NCI-H1694 (cell line): Measurements from ENCODE around the gene NDUFA6.
"Not testable (repeated sequence)": the region's sequence is repeated elsewhere in the genome, so short reads cannot be mapped to it uniquely, and the experiment has no call there.

Experiments used
- DNase-seq: peaks from one replicate; lab custom pipeline; 2025; lab: John Stamatoyannopoulos, UW

The NDUFA6 gene

GRCh38 chr22:42090596-42091454, at the start of gene NDUFA6:
TSS of gene NDUFA6 (minus strand) at chr22:42090772. CDS start at chr22:42090744, 28 bp downstream.
- DNase-seq: peak; percentile 98

GRCh38 chr22:42140153-42140552, 49.6 kb upstream of the NDUFA6 start:
- DNase-seq: not testable (repeated sequence)

GRCh38 chr22:42139508-42139907, 48.9 kb upstream of the NDUFA6 start:
- DNase-seq: not testable (repeated sequence)

GRCh38 chr22:42138972-42139371, 48.4 kb upstream of the NDUFA6 start:
- no peak for DNase-seq

GRCh38 chr22:42138122-42138770, 47.7 kb upstream of the NDUFA6 start:
- no peak for DNase-seq

GRCh38 chr22:42135688-42136087, 45.1 kb upstream of the NDUFA6 start:
- not testable (repeated sequence) for DNase-seq

- no peak for DNase-seq
Observed at GRCh38 chr22:42134100-42135020, 43.8 kb upstream of the NDUFA6 start.

GRCh38 chr22:42132457-42132856, 41.9 kb upstream of the NDUFA6 start:
- no peak for DNase-seq

GRCh38 chr22:42131562-42131961, 41.0 kb upstream of the NDUFA6 start:
- DNase-seq: no peak

GRCh38 chr22:42130639-42131431, 40.3 kb upstream of the NDUFA6 start, which contains the start of gene CYP2D6:
TSS of gene CYP2D6 (minus strand) at chr22:42130810. CDS start at chr22:42130791, 19 bp downstream.
- not testable (repeated sequence) for DNase-seq

- DNase-seq: not testable (repeated sequence)
Observed at GRCh38 chr22:42130182-42130581, 39.6 kb upstream of the NDUFA6 start.

GRCh38 chr22:42128776-42129694, 38.5 kb upstream of the NDUFA6 start:
- not testable (repeated sequence) for DNase-seq

- not testable (repeated sequence) for DNase-seq
Observed at GRCh38 chr22:42128007-42128406, 37.4 kb upstream of the NDUFA6 start.

- DNase-seq: no peak
Observed at GRCh38 chr22:42127606-42128005, 37.0 kb upstream of the NDUFA6 start.

- not testable (repeated sequence) for DNase-seq
Observed at GRCh38 chr22:42123529-42123928, 33.0 kb upstream of the NDUFA6 start.

GRCh38 chr22:42120231-42121021, 29.9 kb upstream of the NDUFA6 start:
- not testable (repeated sequence) for DNase-seq

- no peak for DNase-seq
Observed at GRCh38 chr22:42116848-42117424, 26.4 kb upstream of the NDUFA6 start.

GRCh38 chr22:42115420-42115830, 24.9 kb upstream of the NDUFA6 start:
- not testable (repeated sequence) for DNase-seq

- DNase-seq: no peak
Observed at GRCh38 chr22:42114721-42115120, 24.1 kb upstream of the NDUFA6 start.
